Endothelial cell (in vitro differentiated cells): ENCODE data around the gene HNRNPH1. TPM values are rescaled to one million over a fixed set of nuclear protein-coding genes. Genes with fewer than 3 reads are reported as not detected.
"Not testable (repeated sequence)": the region's sequence is repeated elsewhere in the genome, so short reads cannot be mapped to it uniquely, and the experiment has no call there.

Experiments used
- DNase-seq: peaks from one replicate; pipeline ENCODE4 v3.0.0; 2021; ENCODE audit warnings: low spot score
- H3K27ac Mint-ChIP-seq: one replicate; pipeline ENCODE4 v1.8.0; 2021; ENCODE audit warnings: mixed read lengths, inconsistent platforms; ENCODE audit not compliant: unreplicated experiment
- H3K27me3 Mint-ChIP-seq: one replicate; pipeline ENCODE4 v1.8.0; 2021; ENCODE audit warnings: mild to moderate bottlenecking, moderate library complexity, mixed read lengths, inconsistent platforms; ENCODE audit not compliant: unreplicated experiment
- H3K36me3 Mint-ChIP-seq: one replicate; pipeline ENCODE4 v1.8.0; 2021; ENCODE audit warnings: mild to moderate bottlenecking, low read depth, mixed read lengths, inconsistent platforms; ENCODE audit not compliant: unreplicated experiment
- H3K4me1 Mint-ChIP-seq: one replicate; pipeline ENCODE4 v1.8.0; 2021; ENCODE audit warnings: mild to moderate bottlenecking, mixed read lengths, inconsistent platforms; ENCODE audit not compliant: unreplicated experiment
- H3K4me3 Mint-ChIP-seq: one replicate; pipeline ENCODE4 v1.8.0; 2021; ENCODE audit warnings: mild to moderate bottlenecking, mixed read lengths, inconsistent platforms; ENCODE audit not compliant: unreplicated experiment
- H3K9me3 Mint-ChIP-seq: one replicate; pipeline ENCODE4 v1.8.0; 2021; ENCODE audit warnings: mixed read lengths, inconsistent platforms; ENCODE audit not compliant: unreplicated experiment
- total RNA-seq: library from RNA; stranded (reverse); fragmentation: NEBNext Ultra II Directional; extraction: Animal tissue kit (Norgen Biotek cat#: 25700); gene quantifications from one replicate; pipeline ENCODE4 v1.2.1, GENCODE V29; 2021; ENCODE audit not compliant: unreplicated experiment
- TF ChIP-seq, protein P1 (sequence below): fragments of 200-600 bp; sonication (generic); IDR thresholded peaks from one replicate; pipeline ENCODE4 v1.5.0; 2021; ENCODE audit warnings: antibody characterized with exemption; ENCODE audit not compliant: unreplicated experiment

The HNRNPH1 gene
- total RNA-seq, 1 donor from 2014 or later, result 852 TPM

DNA sequence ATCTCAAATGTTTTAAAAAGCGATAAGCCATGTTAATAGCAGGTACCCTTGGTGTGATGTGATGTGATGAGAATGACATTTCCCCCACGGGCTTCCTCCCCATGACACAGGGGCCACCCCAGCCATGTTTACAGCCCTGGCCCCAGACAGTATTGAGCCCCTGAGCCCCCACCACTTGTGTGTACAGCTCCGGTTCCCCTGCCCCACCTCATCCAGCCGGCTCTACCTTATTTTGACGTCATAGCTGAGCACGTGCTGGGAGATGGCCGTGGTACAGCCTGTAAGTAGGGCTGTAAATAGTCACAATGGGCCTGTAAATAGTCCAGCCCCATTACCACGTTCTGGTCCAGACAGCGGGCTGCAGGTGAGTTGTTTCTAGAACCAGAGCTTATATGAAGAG is 24.9 kb upstream of the HNRNPH1 start:
- no peaks in the 10 kb centered on the region for H3K4me1 Mint-ChIP-seq
- H3K27me3 Mint-ChIP-seq, result peaks cover 5% of the 10 kb centered on the region
- H3K27ac Mint-ChIP-seq, result no peak overlapping the region
- TF ChIP-seq, protein P1, sequence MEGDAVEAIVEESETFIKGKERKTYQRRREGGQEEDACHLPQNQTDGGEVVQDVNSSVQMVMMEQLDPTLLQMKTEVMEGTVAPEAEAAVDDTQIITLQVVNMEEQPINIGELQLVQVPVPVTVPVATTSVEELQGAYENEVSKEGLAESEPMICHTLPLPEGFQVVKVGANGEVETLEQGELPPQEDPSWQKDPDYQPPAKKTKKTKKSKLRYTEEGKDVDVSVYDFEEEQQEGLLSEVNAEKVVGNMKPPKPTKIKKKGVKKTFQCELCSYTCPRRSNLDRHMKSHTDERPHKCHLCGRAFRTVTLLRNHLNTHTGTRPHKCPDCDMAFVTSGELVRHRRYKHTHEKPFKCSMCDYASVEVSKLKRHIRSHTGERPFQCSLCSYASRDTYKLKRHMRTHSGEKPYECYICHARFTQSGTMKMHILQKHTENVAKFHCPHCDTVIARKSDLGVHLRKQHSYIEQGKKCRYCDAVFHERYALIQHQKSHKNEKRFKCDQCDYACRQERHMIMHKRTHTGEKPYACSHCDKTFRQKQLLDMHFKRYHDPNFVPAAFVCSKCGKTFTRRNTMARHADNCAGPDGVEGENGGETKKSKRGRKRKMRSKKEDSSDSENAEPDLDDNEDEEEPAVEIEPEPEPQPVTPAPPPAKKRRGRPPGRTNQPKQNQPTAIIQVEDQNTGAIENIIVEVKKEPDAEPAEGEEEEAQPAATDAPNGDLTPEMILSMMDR, result no peak
- DNase-seq, result no peak
- no peaks in the 10 kb centered on the region for H3K9me3 Mint-ChIP-seq
- H3K4me3 Mint-ChIP-seq, result no peak overlapping the region
- H3K36me3 Mint-ChIP-seq, result no peaks in the 10 kb centered on the region

DNA sequence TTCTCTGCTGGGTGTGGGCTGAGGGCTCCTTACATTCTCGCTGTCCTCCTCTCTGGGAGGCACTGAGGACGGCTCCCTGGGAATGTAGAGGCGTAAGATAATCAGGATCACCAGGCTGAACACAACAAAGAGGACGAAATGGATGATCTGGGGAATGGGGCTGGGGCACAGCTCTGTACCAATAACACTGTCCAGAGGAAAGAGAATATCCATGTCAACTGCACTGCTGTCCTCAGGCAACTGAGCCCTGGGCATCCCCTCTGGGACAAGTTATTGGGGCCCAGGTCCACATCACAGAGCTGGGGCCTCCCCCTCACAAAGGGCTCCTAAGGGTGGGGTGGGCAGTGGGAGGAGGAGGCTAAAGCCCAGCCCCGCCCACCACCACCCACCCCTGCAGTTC is 21.3 kb upstream of the HNRNPH1 start:
- H3K4me3 Mint-ChIP-seq, H3K4me1 Mint-ChIP-seq, H3K36me3 Mint-ChIP-seq, H3K27me3 Mint-ChIP-seq, H3K27ac Mint-ChIP-seq, H3K9me3 Mint-ChIP-seq, DNase-seq: not testable (repeated sequence)

GRCh38 chr5:179643141-179643920 is 19.9 kb upstream of the HNRNPH1 start:
- not testable (repeated sequence) for H3K4me1 Mint-ChIP-seq, H3K4me3 Mint-ChIP-seq, H3K36me3 Mint-ChIP-seq, H3K27me3 Mint-ChIP-seq, H3K9me3 Mint-ChIP-seq, H3K27ac Mint-ChIP-seq, DNase-seq

GRCh38 chr5:179642626-179643025 is 19.2 kb upstream of the HNRNPH1 start:
- H3K4me1 Mint-ChIP-seq, H3K27ac Mint-ChIP-seq, H3K9me3 Mint-ChIP-seq, H3K36me3 Mint-ChIP-seq, H3K27me3 Mint-ChIP-seq, H3K4me3 Mint-ChIP-seq, DNase-seq: not testable (repeated sequence)

DNA sequence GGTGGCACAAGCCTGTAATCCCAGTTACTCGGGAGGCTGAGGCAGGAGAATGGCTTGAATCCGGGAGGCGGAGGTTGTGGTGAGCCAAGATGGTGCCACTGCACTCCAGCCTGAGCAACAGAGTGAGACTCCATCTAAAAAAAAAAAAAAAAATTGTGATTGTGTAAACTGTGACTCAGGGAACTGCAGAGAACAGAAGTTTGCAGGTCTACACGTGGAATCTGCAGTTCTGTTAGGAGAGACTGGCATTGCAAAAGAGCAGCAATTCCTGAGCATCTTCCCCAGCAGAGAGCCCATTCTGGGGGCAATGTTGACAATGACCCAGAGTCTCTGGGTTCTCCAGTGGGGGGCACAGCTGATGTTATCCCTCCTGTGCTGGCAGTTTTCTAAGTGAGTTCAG is 18.3 kb upstream of the HNRNPH1 start:
- H3K27ac Mint-ChIP-seq, DNase-seq, H3K9me3 Mint-ChIP-seq, H3K4me1 Mint-ChIP-seq, H3K27me3 Mint-ChIP-seq, H3K36me3 Mint-ChIP-seq, H3K4me3 Mint-ChIP-seq: not testable (repeated sequence)

GRCh38 chr5:179639296-179639695 is 15.8 kb upstream of the HNRNPH1 start:
- not testable (repeated sequence) for H3K9me3 Mint-ChIP-seq, H3K27me3 Mint-ChIP-seq, DNase-seq, H3K27ac Mint-ChIP-seq, H3K4me3 Mint-ChIP-seq, H3K36me3 Mint-ChIP-seq, H3K4me1 Mint-ChIP-seq

DNA sequence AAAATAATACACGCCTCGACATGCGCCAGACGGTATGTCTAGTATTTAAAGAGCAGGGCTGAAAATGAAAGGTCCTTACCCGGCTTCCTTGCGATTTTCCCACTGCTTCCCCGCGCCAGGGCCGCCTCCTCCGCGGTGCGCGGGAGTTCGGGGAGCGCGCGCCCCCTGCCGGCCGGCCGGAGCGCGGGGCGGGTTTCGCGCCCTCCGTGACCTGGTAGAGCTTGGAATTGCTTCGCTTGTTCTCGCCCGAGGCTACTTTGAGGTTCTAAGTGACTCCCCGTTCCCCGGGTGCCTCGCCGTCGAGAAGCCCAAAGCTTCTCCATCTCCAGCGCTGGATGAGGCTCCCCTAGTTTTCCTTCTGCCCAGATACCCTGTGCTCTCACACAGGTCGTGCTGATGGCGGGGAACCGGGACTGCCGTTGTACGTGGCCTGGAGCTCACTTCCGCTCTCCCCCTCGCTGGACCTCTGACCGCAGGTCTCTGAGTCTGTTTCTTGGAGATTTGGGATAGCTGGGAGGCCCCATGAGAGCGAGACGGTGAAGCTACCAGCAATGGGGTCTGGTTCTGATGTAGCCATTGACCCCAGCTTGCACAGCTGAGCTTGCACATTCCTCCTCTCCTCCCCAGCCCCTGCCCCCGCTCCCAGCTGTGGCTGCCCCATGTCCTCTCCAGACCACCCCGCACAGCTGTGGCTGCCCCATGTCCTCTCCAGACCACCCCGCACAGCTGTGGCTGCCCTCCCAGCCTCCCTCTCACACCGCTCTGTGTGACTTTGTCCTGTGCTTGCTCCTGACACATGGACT is 11.1 kb upstream of the HNRNPH1 start:
- DNase-seq, H3K9me3 Mint-ChIP-seq, H3K4me1 Mint-ChIP-seq, H3K4me3 Mint-ChIP-seq, H3K36me3 Mint-ChIP-seq, H3K27me3 Mint-ChIP-seq, H3K27ac Mint-ChIP-seq: not testable (repeated sequence)

GRCh38 chr5:179633501-179634369 is 10.3 kb upstream of the HNRNPH1 start:
- H3K36me3 Mint-ChIP-seq, result not testable (repeated sequence)

More at GRCh38 chr5:179633501-179634369, 10.3 kb upstream of the HNRNPH1 start:
- not testable (repeated sequence) for H3K4me1 Mint-ChIP-seq, DNase-seq, H3K4me3 Mint-ChIP-seq, H3K27ac Mint-ChIP-seq, H3K27me3 Mint-ChIP-seq, H3K9me3 Mint-ChIP-seq
